Activated T-helper 17 cell treated with anti-CD3 and anti-CD28 coated beads, Interleukin-2, amount 50 U/mL, for 72 hours (primary cell): ENCODE measurements around the gene LRRN2. TPM values are rescaled to one million over a fixed set of nuclear protein-coding genes. Genes with fewer than 3 reads are reported as not detected.
"Not testable (repeated sequence)": the region's sequence is repeated elsewhere in the genome, so short reads cannot be mapped to it uniquely, and the experiment has no call there.

Experiments
- ATAC-seq: fragments of 150-1000 bp; cut with Tn5 transposase; replicated peaks from 2 replicates; pipeline ENCODE4 v1.10.0; 2021; ENCODE audit warnings: mild to moderate bottlenecking, moderate library complexity
- H3K27ac Mint-ChIP-seq: one replicate; pipeline ENCODE4 v1.8.0; 2022; ENCODE audit warnings: mixed read lengths
- H3K27me3 Mint-ChIP-seq: one replicate; pipeline ENCODE4 v1.8.0; 2022; ENCODE audit warnings: mixed read lengths
- H3K36me3 Mint-ChIP-seq: one replicate; pipeline ENCODE4 v1.8.0; 2022; ENCODE audit warnings: low read depth, mild to moderate bottlenecking, mixed read lengths
- H3K4me1 Mint-ChIP-seq: one replicate; pipeline ENCODE4 v1.8.0; 2022; ENCODE audit warnings: mixed read lengths
- H3K4me3 Mint-ChIP-seq: one replicate; pipeline ENCODE4 v1.8.0; 2022; ENCODE audit warnings: mild to moderate bottlenecking, mixed read lengths
- H3K9me3 Mint-ChIP-seq: one replicate; pipeline ENCODE4 v1.8.0; 2022; ENCODE audit warnings: mixed read lengths
- total RNA-seq, 2 donors: library from RNA; stranded (reverse); gene quantifications; one replicate each; pipeline ENCODE4 v1.2.3, GENCODE V29; 2022

LRRN2 gene
- total RNA-seq, 2 donors from 2014 or later = not detected

DNA sequence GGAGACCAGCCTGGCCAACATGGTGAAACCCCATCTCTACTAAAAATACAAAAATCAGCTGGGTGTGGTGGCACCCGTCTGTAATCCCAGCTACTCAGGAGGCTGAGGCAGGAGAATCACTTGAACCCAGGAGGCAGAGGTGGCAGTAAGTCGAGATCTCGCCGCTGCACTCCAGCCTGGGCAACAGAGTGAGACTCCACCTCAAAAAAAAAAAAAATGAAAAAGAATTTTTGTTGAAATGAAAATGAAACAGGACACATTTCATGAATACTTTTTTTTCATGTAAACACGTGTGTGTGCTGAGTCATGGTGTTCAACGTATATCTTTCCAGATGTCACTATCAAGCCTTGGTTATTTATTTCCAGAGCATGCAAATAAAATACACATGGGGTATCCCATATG, 5.8 kb upstream of the LRRN2 start:
- H3K27me3 Mint-ChIP-seq = peaks cover 40% of the 10 kb centered on the region
- not testable (repeated sequence) for H3K9me3 Mint-ChIP-seq, H3K27ac Mint-ChIP-seq, H3K4me3 Mint-ChIP-seq, H3K4me1 Mint-ChIP-seq, H3K36me3 Mint-ChIP-seq
- ATAC-seq = peak; percentile 39

GRCh38 chr1:204688776-204689175, 3.2 kb upstream of the LRRN2 start:
- no peaks in the 10 kb centered on the region for H3K9me3 Mint-ChIP-seq
- H3K27me3 Mint-ChIP-seq = peaks cover 49% of the 10 kb centered on the region
- H3K4me1 Mint-ChIP-seq = no peaks in the 10 kb centered on the region
- H3K4me3 Mint-ChIP-seq = no peak overlapping the region
- no peak for ATAC-seq
- H3K27ac Mint-ChIP-seq = no peak overlapping the region
- no peaks in the 10 kb centered on the region for H3K36me3 Mint-ChIP-seq

DNA sequence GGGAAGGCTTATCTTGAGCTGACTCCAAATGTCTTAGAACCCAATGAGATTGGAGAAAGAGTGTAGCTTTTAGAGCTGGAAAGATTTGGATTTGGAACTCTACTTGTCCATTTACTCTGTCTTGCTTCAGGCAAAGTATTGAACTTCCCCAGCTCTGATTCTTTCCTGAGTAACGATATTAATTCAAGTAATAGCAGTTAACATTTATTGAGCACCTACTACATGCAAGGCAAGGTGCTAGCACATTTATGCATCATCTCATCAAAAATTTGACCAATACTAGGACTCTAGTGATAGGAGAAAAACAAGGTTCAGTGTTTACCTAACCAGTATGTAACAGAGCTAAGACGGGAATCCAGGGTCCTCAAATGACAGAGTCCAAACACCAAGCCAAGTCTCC, 2.5 kb upstream of the LRRN2 start:
- Mint-ChIP-seq H3K27ac (no peak overlapping the region), H3K36me3 (no peaks in the 10 kb centered on the region), H3K27me3 (peaks cover 50% of the 10 kb centered on the region), H3K4me1 (no peaks in the 10 kb centered on the region), H3K4me3 (no peak overlapping the region), H3K9me3 (no peaks in the 10 kb centered on the region)
- no peak for ATAC-seq

GRCh38 chr1:204684571-204685235, 835 bp downstream of the LRRN2 start:
- Mint-ChIP-seq H3K9me3 (no peaks in the 10 kb centered on the region), H3K27me3 (peaks cover 55% of the 10 kb centered on the region), H3K4me3 (no peak overlapping the region)

GRCh38 chr1:204684206-204684570, 1.4 kb downstream of the LRRN2 start:
- Mint-ChIP-seq H3K27me3 (peaks cover 57% of the 10 kb centered on the region), H3K27ac (no peak overlapping the region), H3K36me3 (no peaks in the 10 kb centered on the region), H3K4me1 (no peaks in the 10 kb centered on the region), H3K4me3 (no peak overlapping the region), H3K9me3 (no peaks in the 10 kb centered on the region)
- ATAC-seq = peak; percentile 5

More at GRCh38 chr1:204684571-204685235, 835 bp downstream of the LRRN2 start:
- no peak overlapping the region for H3K27ac Mint-ChIP-seq
- H3K36me3 Mint-ChIP-seq = no peaks in the 10 kb centered on the region
- H3K4me1 Mint-ChIP-seq = no peaks in the 10 kb centered on the region
- peak; percentile 14 for ATAC-seq

DNA sequence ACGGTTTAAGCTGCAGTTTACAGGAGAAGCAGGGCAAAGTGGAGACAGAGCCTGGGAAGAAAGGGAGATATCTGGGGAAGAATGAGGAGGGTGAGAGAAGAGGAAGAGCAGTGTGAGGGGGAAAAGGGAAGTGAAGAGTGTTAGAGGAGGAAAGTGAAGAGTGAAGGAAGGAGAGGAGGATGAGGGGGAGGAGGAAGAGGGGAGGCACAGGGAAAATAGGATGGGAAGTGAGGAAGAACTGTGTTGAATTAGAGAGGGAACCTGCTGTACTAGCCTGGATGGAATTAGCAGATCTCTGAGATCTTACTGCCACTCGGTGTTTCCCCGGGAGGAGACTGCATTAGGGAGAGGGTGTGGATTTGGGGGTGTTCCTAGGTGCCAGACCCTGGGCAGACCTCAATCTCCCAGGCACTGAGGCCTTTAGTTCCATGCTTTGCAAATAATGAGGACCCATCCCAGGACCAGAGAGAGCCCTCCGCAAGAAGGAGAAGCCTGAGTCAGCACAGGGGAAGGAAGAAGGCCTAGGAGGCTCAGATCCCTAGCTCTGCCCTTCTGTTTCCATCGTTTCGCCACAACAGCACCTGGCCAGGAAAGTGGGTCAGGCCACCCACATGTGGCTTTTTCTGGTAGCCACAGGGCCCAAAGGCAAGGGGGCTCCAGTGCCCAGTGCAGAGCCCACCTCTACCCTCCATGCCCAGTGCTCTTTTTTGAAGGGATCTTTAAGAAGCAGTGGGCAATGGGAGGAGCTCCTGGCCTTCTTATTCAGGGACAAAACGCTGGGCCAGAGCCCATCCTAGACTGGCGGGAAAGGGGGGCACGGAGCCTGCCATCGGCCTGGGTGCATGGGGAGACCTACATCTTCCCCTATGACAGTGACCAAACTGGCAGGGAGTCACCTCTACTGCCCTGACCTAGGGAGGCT, 2.0 kb downstream of the LRRN2 start:
- no peak for ATAC-seq
- Mint-ChIP-seq H3K4me3 (no peak overlapping the region), H3K27ac (no peak overlapping the region), H3K36me3 (no peaks in the 10 kb centered on the region), H3K4me1 (no peaks in the 10 kb centered on the region), H3K9me3 (no peaks in the 10 kb centered on the region), H3K27me3 (peaks cover 54% of the 10 kb centered on the region)

GRCh38 chr1:204680461-204680860, 5.1 kb downstream of the LRRN2 start:
- no peak for ATAC-seq
- Mint-ChIP-seq H3K4me1 (no peaks in the 10 kb centered on the region), H3K27me3 (peaks cover 36% of the 10 kb centered on the region), H3K36me3 (no peaks in the 10 kb centered on the region), H3K4me3 (no peak overlapping the region), H3K9me3 (no peaks in the 10 kb centered on the region), H3K27ac (no peak overlapping the region)

GRCh38 chr1:204680051-204680450, 5.5 kb downstream of the LRRN2 start:
- no peak overlapping the region for H3K4me3 Mint-ChIP-seq
- H3K27me3 Mint-ChIP-seq = peaks cover 36% of the 10 kb centered on the region
- H3K9me3 Mint-ChIP-seq = no peaks in the 10 kb centered on the region
- no peak overlapping the region for H3K27ac Mint-ChIP-seq
- ATAC-seq = no peak
- H3K4me1 Mint-ChIP-seq = no peaks in the 10 kb centered on the region
- no peaks in the 10 kb centered on the region for H3K36me3 Mint-ChIP-seq

DNA sequence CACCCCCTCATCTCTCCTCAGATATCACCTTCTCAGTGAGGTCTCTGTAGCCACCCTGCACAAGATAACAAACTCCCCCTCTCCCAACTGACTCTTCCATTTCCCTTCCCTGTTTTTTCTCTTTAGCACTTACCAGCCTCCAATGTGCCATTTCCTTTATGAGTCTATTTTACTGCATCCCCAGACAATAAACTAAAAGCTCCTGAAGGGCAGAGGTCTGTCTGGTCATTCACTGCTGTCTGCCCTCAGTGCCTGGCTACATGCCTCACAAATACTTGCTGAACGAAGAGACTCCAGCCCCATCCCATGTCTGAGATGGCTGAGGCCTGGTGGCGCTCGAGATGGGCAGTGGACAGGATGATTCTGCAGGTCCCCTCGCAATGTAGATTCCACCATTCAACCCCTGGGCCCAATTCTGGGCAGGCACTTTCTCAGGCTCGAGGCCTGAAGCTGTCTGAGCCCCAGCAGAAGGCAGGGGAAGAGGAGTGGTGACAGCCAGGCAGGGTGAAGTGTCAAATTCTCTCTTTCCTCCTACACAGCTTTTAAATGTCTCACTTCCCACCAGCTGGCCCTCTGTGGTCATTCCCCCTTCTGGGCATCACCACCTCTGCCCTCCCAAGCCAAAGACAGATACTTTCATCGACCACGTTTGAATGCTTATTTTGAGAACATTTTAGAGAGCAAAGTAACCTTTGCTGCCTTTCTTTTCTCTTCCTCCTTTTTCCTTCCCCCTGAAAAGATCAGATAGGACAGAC, 6.6 kb downstream of the LRRN2 start:
- Mint-ChIP-seq H3K27ac (no peak overlapping the region), H3K36me3 (no peaks in the 10 kb centered on the region), H3K9me3 (no peaks in the 10 kb centered on the region), H3K27me3 (peaks cover 31% of the 10 kb centered on the region), H3K4me1 (no peaks in the 10 kb centered on the region), H3K4me3 (no peak overlapping the region)
- ATAC-seq = no peak

DNA sequence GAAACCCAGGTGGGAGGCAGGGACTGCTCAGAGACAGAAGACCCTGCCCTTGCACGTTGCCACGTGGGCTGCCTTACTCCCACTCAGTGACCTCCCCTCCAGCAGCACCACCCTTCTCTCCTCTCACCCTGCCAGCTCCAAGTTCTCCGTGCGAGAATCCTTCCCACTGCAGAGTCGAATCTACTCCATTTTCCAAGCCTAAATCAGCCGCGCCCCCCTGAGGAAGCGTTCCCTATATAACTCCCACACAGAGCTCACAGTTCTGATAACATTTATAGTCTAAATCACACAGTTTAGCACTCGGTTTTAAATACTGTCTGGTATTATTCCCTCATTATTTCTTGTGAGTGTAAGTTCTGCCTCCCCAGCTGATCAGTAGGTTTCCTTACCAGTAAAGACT, 7.7 kb downstream of the LRRN2 start:
- H3K4me1 Mint-ChIP-seq = no peaks in the 10 kb centered on the region

GRCh38 chr1:204676043-204676442, 9.5 kb downstream of the LRRN2 start:
- no peak overlapping the region for H3K4me3 Mint-ChIP-seq
- H3K4me1 Mint-ChIP-seq = no peaks in the 10 kb centered on the region
- H3K36me3 Mint-ChIP-seq = no peaks in the 10 kb centered on the region
- H3K27ac Mint-ChIP-seq = no peak overlapping the region
- no peaks in the 10 kb centered on the region for H3K9me3 Mint-ChIP-seq
- no peak for ATAC-seq
- H3K27me3 Mint-ChIP-seq = peaks cover 17% of the 10 kb centered on the region

More for the DNA sequence above, 7.7 kb downstream of the LRRN2 start:
- Mint-ChIP-seq H3K4me3 (no peak overlapping the region), H3K9me3 (no peaks in the 10 kb centered on the region), H3K36me3 (no peaks in the 10 kb centered on the region), H3K27ac (no peak overlapping the region), H3K27me3 (peaks cover 25% of the 10 kb centered on the region)
- no peak for ATAC-seq

GRCh38 chr1:204673909-204674649, 11.5 kb downstream of the LRRN2 start:
- H3K27ac Mint-ChIP-seq = no peak overlapping the region
- no peak for ATAC-seq

DNA sequence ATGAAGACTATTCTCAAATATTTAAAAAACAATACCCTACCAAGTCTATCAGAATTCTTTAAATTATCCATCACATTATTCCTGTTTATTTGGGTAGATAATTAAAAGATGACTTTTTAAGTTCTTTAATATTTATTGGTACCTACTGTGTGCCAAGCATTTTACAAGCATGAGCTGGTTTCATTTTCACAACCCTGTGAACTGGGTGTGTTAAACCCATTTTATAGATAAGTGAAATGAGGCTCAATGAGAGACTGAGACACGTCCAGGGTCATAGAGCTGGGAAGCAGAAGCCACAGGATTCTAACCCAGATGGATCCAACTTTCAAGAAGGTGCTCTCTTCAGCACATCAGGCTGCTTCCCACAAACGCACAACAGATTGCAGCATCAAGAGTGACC, 12.3 kb downstream of the LRRN2 start:
- Mint-ChIP-seq H3K4me1 (no peaks in the 10 kb centered on the region), H3K27ac (no peak overlapping the region), H3K27me3 (peaks cover 7% of the 10 kb centered on the region), H3K4me3 (no peak overlapping the region), H3K9me3 (no peaks in the 10 kb centered on the region), H3K36me3 (no peaks in the 10 kb centered on the region)
- no peak for ATAC-seq

More at GRCh38 chr1:204673909-204674649, 11.5 kb downstream of the LRRN2 start:
- Mint-ChIP-seq H3K4me3 (no peak overlapping the region), H3K27me3 (peaks cover 12% of the 10 kb centered on the region), H3K36me3 (no peaks in the 10 kb centered on the region), H3K9me3 (no peaks in the 10 kb centered on the region), H3K4me1 (no peaks in the 10 kb centered on the region)

- H3K9me3 Mint-ChIP-seq = no peaks in the 10 kb centered on the region
- no peak overlapping the region for H3K27ac Mint-ChIP-seq
- no peaks in the 10 kb centered on the region for H3K4me1 Mint-ChIP-seq
- no peak for ATAC-seq
- H3K27me3 Mint-ChIP-seq = peaks cover 7% of the 10 kb centered on the region
- no peak overlapping the region for H3K4me3 Mint-ChIP-seq
- H3K36me3 Mint-ChIP-seq = no peaks in the 10 kb centered on the region
These were observed 12.9 kb downstream of the LRRN2 start for GRCh38 chr1:204672482-204673121.
